Stimulated activated CD8-positive, alpha-beta memory T cell treated with anti-CD3 and anti-CD28 coated beads, Interleukin-7, amount 100 ng/mL, for 1 hour (primary cell): ENCODE results near the gene TAF7L.

Experiments used
- DNase-seq, 2 donors: peaks; one replicate each; pipeline ENCODE4 v3.0.0-alpha.2; 2020; ENCODE audit warnings: low read depth in 2 of 2

The TAF7L gene

DNA sequence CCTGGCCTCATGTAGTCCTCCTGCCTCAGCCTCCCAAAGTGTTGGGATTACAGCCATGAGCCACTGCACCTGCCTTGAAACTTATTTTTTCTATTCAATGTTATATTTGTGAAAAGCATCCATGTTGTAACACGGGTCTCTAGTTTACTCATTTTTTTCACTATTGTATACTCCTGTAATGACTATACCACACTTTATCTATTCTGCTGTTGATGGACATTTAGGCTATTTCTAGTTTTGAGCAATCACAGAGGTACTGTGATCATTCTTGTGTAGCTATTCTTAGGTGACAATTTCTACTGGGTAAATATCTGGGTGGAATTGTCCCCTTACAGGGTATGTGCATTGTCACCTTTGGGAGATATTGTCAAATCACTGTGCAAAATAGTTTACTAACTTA is 67.9 kb downstream of the TAF7L start:
- no peak for DNase-seq

DNA sequence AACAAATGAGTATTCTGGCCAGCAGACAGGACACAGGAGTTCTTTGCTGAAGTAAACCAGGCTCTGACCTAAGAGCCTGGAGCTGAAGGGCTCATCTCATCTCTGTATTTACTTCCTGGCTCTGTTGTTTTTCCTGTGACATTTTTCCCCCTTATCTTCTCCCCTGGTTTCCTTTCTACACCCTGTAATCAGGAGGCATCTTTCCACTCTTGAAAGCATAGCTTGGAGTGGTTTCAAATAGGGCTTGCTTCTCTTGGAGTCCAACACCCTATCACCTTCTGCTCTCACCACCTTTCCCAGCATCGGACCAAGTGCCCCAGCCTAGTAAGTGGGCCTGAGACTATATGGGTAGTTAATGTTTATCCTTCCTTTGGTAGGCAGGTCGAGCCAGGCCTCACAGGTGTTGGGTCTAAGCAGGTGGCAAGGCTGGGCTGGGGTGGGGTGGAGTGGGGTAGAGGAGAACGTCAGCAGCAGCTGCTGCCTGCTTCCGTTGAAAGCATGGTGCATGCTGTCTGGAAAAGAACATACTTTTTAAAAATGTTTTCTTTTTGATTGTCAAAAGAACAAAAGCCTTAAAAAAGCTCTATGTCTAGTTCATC is 70.4 kb downstream of the TAF7L start:
- no peak for DNase-seq

GRCh38 chrX:101219864-101220346 is 71.2 kb downstream of the TAF7L start:
- DNase-seq: no peak

DNA sequence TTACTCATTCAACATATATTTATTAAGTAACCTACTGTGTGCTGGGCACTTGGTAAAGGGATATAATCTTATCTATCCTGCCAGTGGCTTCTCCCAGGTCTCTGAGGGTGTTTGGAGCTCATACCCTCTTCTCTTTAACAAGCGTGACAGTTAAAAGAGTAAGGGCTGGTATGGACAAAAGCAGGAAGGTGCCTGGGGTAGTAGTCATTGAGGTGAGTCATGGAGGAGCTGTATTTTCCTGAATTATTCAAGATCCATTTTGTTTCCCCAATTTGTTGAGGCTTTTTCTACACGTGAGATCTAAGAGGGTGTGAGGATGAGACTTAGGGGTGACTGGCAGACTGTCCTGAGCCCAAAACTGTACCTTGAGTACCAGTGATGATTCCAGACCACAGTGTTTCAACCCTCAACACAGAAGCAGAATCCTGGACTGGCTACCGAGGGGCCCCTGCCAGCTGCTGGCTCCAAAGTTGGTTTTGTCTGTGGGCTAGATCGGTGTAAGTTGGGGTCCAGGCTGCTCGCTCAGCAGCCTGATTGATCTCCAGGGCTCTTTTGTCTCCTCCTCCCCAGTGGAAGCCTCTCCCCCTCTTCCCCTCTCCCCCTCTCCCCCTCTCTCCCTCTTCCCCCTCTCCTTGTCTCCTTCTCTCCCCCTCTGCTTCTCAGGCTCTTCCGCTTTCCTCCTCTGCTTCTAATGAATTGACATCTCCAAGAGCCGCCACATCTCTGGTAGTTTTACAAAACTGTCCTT is 71.8 kb downstream of the TAF7L start, which contains the start of gene DRP2:
DRP2 (plus strand) TSS at position 671 of the 748 bp plus-strand sequence. CDS start 11,862 bp downstream, outside the sequence.
- no peak for DNase-seq
